ENCODE measurements around the gene CFAP68.
"Not testable (repeated sequence)": the region's sequence is repeated elsewhere in the genome, so short reads cannot be mapped to it uniquely, and the experiment has no call there.

CFAP68 gene

DNA sequence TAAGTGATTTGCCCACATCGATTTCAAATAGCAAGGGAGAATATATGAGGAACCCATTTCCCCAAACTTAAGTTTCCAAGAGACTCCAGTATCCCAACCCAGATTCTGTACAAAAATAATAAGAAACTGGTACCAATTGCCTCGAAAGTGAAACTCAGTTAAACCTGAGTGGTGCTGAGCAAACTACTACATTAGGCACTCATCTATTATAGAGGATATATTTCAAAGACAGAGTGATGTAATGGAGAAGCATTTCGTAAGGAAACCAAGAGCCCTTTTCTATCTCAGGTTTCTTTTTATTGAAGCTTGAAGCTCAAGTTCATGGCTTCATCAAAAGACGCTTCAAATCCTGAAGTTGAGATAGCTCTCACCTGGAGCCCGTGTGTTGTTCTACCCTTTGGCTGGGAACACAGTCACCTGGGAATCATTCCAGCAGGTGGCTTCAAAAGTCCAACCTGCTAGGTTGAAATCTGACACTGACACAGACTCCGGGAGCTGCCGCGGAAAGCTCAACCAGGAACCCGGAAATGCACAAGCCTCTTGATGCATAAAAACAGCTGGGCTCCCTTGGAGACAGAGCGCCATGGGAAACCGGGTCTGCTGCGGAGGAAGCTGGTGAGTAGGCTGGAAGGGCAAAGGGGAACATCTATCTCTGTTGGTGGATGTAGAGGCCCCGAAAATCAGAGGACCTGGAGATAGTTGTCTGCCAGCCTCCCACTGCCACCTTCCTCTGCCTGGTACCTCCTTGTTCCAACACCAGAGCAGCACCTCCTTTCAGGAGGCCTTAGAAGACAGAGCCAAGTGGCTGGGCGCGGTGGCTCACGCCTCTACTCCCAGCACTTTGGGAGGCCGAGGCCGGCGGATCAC lies 39.3 kb downstream of the CFAP68 start, which contains the start of gene C11orf52:
Gene C11orf52 (plus strand): TSS at position 524 of the 867 bp plus-strand sequence. CDS start 60 bp downstream, at position 584.
- DNase-seq: peak; percentile 26 to 69

DNA sequence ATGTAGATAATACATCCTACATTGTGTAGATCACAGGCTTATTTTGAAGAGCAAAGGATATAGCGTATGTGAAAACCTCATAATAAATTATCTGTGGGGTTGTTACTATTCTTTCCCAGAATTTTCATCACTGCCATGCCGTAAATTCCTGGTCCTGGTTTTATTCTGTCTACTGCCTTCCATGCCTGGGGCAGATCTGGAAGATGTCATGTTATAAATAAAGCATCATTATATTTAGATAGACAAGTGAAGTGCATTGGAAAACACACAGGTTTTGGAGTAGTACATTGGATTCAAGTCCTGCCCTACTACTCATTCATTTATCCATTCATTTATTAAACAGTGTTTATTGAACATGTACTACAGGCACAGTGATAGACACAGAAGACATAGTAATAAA lies 41.6 kb downstream of the CFAP68 start:
- DNase-seq: no peak

DNA sequence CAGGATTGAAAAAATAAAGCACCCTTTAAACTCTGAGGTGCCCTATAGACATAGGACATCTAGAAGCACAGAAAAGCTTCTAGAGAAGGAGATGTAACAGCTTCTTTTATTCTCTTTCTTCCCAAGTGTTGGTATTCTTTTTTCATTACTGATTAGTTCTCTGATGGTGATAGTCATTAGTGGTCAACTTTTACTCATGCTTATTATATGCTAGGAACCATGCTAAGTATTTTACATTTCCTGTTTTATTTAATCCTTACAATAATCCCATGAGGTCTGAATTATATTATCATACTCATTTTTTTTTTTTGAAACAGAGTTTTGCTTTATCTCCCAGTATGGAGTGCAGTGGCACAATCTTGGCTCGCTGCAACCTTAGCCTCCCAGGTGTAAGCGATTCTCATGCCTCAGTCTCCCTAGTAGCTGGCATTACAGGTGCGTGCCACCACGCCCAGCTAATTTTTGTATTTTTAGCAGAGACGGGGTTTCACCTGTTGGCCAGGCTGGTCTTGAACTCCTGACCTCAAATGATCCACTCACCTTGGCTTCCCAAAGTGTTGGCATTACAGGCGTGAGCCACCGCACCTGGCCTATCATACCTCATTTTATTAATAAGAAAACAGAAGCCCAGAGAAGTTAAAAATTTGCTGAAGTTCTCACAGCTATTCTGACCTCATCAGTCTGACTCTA lies 42.3 kb downstream of the CFAP68 start:
- DNase-seq: no peak

DNA sequence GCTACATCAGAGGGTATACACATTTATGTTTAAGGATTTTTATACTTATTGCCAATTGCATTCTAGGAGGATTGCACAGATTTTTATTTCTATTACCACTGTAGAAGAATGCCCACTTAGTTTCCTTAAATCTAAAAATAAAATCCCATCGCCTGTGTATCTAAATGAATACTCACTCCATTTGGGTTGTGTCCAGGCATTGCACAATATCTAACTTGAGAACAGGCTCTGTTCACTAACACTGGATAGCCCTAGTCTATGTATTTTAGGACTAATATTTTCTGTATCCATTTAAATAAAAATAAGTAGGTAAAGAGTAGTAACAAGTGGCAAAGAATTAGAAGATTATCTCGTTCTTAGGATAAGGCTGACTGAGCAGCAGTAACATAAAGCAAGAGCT lies 43.5 kb downstream of the CFAP68 start:
- no peak for DNase-seq

DNA sequence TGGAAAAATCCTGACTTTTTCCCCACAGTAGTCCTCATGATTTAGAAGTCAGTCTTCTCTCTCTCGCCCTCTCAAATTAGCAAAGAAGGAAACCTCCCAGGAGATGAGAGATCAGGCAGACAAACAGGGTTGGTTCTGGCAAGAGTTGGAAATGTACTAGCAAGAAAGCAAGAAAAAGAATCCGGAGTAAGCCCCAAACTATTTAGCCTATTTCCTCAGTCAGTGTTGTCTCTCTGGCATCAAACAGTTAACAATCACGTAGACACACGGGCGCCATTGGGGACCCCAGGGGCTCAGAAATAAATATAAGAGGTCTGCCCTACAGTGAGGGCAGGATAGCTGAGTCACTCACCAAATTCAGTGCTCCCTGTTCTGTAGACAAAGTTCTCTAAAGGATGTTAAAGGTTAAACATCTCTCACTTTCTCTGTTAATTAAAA lies 44.0 kb downstream of the CFAP68 start:
- no peak for DNase-seq

DNA sequence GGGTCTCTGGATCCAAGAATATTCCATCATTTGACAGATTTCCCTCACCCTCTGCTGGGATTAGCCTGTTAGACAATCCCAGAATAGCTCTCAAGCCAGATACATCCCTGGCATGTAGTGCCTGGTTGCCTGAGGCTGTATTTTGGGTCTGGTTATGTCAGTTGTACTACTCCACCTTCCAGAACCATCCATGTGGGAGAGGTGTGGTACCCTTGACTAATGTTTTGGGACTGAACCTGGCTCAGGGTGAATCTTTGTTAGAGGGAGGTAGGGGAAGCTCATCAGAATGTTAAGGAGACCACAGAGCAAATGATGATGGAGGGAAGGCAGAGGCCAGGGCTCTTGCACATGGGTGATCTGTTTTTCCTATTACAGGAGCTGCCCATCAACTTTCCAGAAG lies 44.6 kb downstream of the CFAP68 start:
- no peak for DNase-seq

DNA sequence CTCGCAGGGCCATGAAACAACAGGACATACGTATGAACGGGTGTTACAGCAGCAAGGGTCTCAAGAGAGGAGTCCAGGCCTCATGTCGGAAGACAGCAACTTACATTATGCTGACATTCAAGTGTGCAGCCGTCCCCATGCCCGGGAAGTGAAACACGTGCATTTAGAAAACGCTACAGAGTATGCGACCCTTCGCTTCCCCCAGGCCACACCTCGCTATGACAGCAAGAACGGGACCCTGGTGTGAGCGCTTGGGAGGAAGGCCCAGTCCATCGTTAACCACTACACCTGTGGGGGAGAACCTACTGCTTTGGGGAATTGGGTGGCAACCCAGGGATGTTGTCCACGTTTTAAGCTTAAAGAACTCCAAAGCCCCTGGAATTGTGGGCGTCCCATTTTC lies 46.6 kb downstream of the CFAP68 start:
- peak in 1 of 2 experiments; percentile 14 for DNase-seq

DNA sequence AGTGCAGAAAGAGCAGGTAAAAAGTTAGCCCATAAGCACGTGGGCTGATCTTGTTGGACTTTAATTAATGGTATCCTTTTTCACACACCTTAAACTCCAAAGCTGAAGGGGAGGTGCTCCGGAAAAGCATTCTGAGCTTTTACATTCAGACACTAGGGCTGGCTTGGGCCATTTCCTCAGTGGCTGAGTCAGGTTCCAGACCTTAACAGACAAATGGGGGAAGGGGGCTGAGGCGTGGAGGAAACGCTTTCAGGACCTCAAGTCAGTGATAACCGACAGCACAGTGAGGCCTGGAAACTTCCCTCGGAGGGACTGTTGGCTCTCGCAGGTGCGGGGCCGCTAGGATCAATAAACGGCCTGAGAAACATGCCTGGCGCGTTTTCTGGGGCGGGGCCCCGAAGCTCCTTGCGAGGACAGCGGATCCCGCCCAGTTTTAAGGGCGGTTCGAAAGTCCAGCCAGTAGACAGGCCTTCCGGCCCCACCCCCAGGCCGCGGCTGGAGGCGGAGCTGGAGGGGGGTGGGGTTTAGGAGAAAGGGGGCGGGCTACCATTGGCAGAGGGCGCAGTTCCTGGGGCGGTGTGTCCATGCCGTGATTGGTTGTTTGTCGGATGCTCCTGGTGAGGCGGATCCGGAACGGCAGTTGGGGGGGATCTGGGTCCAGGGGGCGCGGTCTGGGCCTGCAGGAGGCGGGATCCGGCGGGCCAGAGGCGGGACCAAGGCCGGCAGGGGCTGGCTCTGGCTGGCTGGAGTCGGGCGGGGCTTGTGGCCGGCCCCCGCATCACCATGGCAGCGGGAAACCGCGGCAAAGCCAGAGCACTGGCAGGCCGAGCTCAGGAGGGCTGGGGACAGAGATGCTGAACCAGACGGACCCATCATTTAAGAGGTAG lies 47.4 kb downstream of the CFAP68 start:
- DNase-seq: peak; percentile 97 to 99

DNA sequence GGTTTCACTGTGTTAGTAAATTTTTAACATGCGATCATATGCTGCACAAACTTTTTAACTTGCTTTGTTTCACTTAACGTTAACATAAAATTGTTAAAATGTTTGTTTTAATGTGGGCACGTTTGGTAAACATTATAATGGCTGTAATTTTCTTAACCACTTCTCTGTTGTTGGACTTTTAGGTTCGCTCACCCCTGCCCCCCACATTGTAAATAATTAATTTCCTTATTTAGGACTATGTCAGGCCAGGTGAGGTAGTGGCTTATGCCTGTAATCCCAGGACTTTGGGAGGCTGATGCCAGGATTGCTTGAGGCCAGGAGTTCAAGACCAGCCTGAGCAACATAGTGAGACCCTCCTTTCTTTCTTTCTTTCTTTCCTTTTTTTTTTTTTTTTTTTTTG lies 51.1 kb downstream of the CFAP68 start:
- DNase-seq: no peak

DNA sequence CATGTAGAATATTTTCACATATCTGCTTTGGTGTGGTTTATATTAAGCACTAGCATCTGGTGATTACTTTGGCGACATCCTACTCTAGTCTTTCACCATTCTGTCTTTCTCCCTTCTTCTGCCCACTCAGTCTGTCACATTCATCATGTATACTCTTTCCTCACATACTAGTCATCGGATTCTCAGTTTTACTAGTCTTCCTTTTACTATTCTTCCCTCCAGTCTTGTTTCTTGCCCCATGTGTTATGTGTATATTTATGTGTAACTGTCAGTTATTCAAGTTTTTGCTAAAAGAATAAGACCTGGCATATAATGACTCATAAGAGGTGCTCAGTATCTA lies 53.2 kb downstream of the CFAP68 start:
- no peak for DNase-seq

DNA sequence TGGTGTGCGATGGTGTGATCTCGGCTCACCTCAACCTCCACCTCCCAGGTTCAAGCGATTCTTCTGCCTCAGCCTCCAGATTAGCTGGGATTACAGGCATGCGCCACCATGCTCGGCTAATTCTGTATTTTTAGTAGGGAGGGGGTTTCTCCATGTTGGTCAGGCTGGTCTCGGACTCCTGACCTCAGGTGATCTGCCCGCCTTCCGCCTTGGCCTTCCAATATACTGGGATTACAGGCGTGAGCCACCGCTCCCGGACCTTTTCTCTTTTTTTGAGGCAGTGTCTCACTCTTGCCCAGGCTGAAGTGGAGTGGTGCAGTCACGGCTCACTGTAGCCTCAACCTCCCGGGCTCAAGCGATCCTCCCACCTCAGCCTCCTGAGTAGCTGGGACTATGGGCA lies 53.8 kb downstream of the CFAP68 start:
- DNase-seq: not testable (repeated sequence)

DNA sequence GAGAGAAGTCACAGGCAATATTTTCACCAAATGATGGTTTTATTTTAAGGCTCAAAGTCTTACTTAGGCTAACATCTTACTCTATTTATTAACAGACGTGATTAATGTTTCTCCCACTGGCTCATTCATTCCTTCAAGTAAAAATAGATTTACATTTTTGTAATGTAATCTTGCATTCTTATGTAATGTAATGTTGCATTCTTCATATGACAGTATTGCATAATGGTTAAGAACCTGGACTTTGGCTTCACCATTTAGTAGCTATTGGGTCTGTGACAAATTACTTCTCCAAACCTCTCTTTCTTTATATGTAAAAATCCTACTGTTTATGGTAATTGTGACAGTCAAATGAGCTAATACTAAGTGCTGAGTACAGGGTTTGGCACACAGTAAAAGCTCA lies 54.5 kb downstream of the CFAP68 start:
- no peak for DNase-seq

DNA sequence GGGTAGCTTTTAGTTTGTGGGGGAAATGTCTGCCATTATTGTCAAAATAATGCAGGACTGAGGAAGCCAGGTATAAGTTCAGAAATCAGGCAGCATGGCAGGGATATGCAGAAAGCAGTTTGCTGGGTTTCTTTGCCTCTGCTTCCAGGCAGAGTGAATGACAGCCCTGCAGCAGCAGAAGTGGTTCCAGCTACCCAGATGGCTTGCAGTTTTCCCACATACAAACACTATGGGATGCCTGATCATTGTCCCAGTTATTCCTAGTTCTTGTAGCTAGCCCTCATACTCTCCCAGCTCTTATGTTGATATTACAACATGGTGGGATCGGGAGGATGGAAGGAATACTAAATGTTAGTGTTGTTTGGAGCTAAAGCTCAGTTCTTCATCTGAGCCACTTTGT lies 55.0 kb downstream of the CFAP68 start:
- no peak for DNase-seq

Data from NCI-H524 (cell line).